Right atrium auricular region (tissue), 2 donors: Measurements from ENCODE around the gene RIPPLY2. TPM values are rescaled to one million over a fixed set of nuclear protein-coding genes. Genes with fewer than 3 reads are reported as not detected.

Experiments used
- DNase-seq: peaks from one replicate; pipeline ENCODE4 v3.0.0-alpha.2; 2019; ENCODE audit warnings: low spot score
- H3K27ac ChIP-seq, 2 donors: fragments of 200-600 bp; sonication (generic); 1 replicate in 1 of 2; 2 replicates in 1 of 2; pipeline ENCODE4 v1.5.1; 2016 to 2019
- H3K27me3 ChIP-seq, 2 donors: fragments of 200-600 bp; sonication (generic); one replicate each; pipeline versions ENCODE4 v1.5.1 to v1.6.0; 2017 to 2019
- H3K36me3 ChIP-seq: fragments of 200-600 bp; sonication (generic); one replicate; pipeline ENCODE4 v1.5.1; 2016
- H3K4me1 ChIP-seq, 2 donors: fragments of 200-600 bp; sonication (generic); one replicate each; pipeline versions ENCODE4 v1.5.1 to v1.6.0; 2017 to 2019
- H3K4me3 ChIP-seq, 2 donors: fragments of 200-600 bp; sonication (generic); 1 replicate in 1 of 2; 2 replicates in 1 of 2; pipeline ENCODE4 v1.5.1; 2017 to 2019; ENCODE audit warnings: mild to moderate bottlenecking in 1 of 2, moderate library complexity in 1 of 2
- H3K9me3 ChIP-seq, 2 donors: fragments of 200-600 bp; sonication (generic); one replicate each; pipeline ENCODE4 v1.5.1; 2019
- total RNA-seq, 2 donors: library from RNA; depleted of rRNA; stranded (reverse); fragments of >200 nt; gene quantifications; one replicate each; pipeline ENCODE4 v1.1.0, GENCODE V29; 2016
- TF ChIP-seq, protein P1 (sequence below), 2 donors: fragments of 200-600 bp; sonication (generic); IDR thresholded peaks; one replicate each; pipeline ENCODE4 v1.5.1; 2019; ENCODE audit warnings: antibody characterized with exemption in 2 of 2

The RIPPLY2 gene
- total RNA-seq, 2 donors from 2014 or later = not detected

GRCh38 chr6:83879746-83880145, 26.6 kb downstream of the RIPPLY2 start:
- Histone ChIP-seq H3K4me1 (no peaks in the 10 kb centered on the region), H3K27ac (no peak overlapping the region), H3K27me3 (no peaks in the 10 kb centered on the region), H3K9me3 (no peaks in the 10 kb centered on the region), H3K4me3 (no peak overlapping the region), H3K36me3 (no peaks in the 10 kb centered on the region)
- no peak for DNase-seq
- TF ChIP-seq, protein P1, sequence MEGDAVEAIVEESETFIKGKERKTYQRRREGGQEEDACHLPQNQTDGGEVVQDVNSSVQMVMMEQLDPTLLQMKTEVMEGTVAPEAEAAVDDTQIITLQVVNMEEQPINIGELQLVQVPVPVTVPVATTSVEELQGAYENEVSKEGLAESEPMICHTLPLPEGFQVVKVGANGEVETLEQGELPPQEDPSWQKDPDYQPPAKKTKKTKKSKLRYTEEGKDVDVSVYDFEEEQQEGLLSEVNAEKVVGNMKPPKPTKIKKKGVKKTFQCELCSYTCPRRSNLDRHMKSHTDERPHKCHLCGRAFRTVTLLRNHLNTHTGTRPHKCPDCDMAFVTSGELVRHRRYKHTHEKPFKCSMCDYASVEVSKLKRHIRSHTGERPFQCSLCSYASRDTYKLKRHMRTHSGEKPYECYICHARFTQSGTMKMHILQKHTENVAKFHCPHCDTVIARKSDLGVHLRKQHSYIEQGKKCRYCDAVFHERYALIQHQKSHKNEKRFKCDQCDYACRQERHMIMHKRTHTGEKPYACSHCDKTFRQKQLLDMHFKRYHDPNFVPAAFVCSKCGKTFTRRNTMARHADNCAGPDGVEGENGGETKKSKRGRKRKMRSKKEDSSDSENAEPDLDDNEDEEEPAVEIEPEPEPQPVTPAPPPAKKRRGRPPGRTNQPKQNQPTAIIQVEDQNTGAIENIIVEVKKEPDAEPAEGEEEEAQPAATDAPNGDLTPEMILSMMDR (IDR thresholded peaks at IDR 0.05) = no peak

DNA sequence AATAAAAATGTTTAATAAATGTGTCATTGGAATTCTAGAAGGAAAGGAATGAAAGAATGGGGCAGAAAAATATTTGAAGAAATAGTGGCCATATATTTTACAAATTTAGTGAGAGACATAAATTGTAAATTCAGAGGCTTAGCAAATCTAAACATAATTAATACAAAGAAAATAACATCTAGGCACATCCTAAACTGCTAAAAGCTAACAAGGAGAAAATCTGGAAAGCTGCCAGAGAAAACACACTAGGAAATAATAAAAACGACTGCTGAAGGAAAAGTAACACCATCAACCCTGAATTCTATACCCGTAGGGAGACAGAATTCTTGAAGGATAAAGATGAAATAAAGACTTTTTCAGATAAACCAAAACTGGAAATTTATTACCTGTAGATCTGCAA, 30.1 kb downstream of the RIPPLY2 start:
- Histone ChIP-seq H3K36me3 (no peaks in the 10 kb centered on the region), H3K27me3 (no peaks in the 10 kb centered on the region), H3K9me3 (no peaks in the 10 kb centered on the region), H3K27ac (no peak overlapping the region), H3K4me1 (no peaks in the 10 kb centered on the region), H3K4me3 (no peak overlapping the region)
- no peak for DNase-seq
- TF ChIP-seq, protein P1 (IDR thresholded peaks at IDR 0.05) = no peak

DNA sequence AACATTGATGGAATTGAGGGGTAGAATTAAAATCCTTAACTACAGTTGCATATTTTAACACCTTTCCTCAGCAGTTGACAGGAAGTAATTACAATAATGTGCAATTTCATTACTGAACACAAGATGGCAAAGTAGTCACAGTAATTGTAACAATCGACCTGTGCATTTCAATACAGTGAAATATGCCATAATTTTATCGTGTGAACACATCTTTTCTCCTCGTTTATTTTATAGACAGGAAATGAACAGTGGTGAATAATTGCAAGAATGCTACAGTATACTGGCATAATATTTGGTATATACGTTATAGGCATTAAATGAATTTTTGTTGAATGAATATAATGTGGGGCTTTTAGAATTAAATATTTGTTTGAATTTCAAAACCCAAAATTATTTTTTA, 31.4 kb downstream of the RIPPLY2 start:
- no peaks in the 10 kb centered on the region for H3K9me3 ChIP-seq
- no peaks in the 10 kb centered on the region for H3K36me3 ChIP-seq
- H3K27ac ChIP-seq = no peak overlapping the region
- no peaks in the 10 kb centered on the region for H3K27me3 ChIP-seq
- DNase-seq = no peak
- H3K4me1 ChIP-seq = no peaks in the 10 kb centered on the region
- no peak overlapping the region for H3K4me3 ChIP-seq
- TF ChIP-seq, protein P1 (IDR thresholded peaks at IDR 0.05) = peak; percentile 56 to 77

- TF ChIP-seq, protein P1 (IDR thresholded peaks at IDR 0.05) = no peak
- no peaks in the 10 kb centered on the region for H3K36me3 ChIP-seq
- H3K9me3 ChIP-seq = no peaks in the 10 kb centered on the region
- DNase-seq = no peak
- H3K4me1 ChIP-seq = no peaks in the 10 kb centered on the region
- no peaks in the 10 kb centered on the region for H3K27me3 ChIP-seq
- H3K27ac ChIP-seq = no peak overlapping the region
- no peak overlapping the region for H3K4me3 ChIP-seq
These were observed 32.8 kb downstream of the RIPPLY2 start for GRCh38 chr6:83885984-83886383.

DNA sequence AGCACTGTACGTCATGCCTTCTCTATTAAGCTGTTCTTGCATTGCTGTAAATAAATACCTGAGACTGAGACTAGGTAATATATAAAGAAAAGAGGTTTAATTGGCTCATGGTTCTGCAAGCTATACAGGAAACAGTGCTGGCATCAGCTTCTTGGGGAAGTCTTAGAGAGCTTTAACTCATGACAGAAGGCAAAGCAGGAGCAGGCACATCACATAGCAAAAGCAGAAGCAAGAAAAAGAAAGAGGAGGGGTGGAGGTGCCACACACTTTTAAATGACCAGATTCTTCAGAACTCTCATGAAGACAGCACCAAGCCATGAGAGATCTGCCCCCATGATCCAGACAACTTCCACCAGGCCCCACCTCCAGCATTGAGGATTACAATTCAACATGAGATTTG, 36.5 kb downstream of the RIPPLY2 start:
- H3K27me3 ChIP-seq = no peaks in the 10 kb centered on the region
- H3K36me3 ChIP-seq = no peaks in the 10 kb centered on the region
- TF ChIP-seq, protein P1 (IDR thresholded peaks at IDR 0.05) = no peak
- H3K9me3 ChIP-seq = no peaks in the 10 kb centered on the region
- H3K4me1 ChIP-seq = peaks cover 0 to 4% of the 10 kb centered on the region in 2 donors
- H3K27ac ChIP-seq = no peak overlapping the region
- DNase-seq = no peak
- H3K4me3 ChIP-seq = no peak overlapping the region

- H3K9me3 ChIP-seq = no peaks in the 10 kb centered on the region
- TF ChIP-seq, protein P1 (IDR thresholded peaks at IDR 0.05) = no peak
- no peak overlapping the region for H3K27ac ChIP-seq
- DNase-seq = no peak
- no peaks in the 10 kb centered on the region for H3K27me3 ChIP-seq
- H3K4me1 ChIP-seq = peaks cover 0 to 4% of the 10 kb centered on the region in 2 donors
- H3K4me3 ChIP-seq = no peak overlapping the region
- H3K36me3 ChIP-seq = no peaks in the 10 kb centered on the region
These were observed 37.4 kb downstream of the RIPPLY2 start for GRCh38 chr6:83890520-83890919.
